Cardiac septum (tissue), 1 donor: ENCODE data around the gene ERN1. TPM values are rescaled to one million over a fixed set of nuclear protein-coding genes. Genes with fewer than 3 reads are reported as not detected.
A peak's percentile ranks its signal among the peaks of the same experiment; 100 is the strongest.

Experiments used
- DNase-seq: peaks from one replicate; pipeline ENCODE4 v3.0.0-alpha.2; 2020; ENCODE audit warnings: low spot score
- intact Hi-C: fragments of 100-400 bp; cut with DNase I; formaldehyde crosslinking; loops from one replicate; pipeline ENCODE4 v1.14.0; 2022
- total RNA-seq: library from RNA; stranded (reverse); fragmentation: NEBNext Ultra II Directional; extraction: Animal tissue kit (Norgen Biotek cat#: 25700); gene quantifications from one replicate; pipeline ENCODE4 v1.2.1, GENCODE V29; 2021
- donor health status: DM: no; HTN: no; CAD: no.

The ERN1 gene
- total RNA-seq, 1 donor from 2014 or later = 6.9 TPM

- DNase-seq = no peak
- intact Hi-C loops = no loop called here
Measured at GRCh38 chr17:64073771-64074703, 55.9 kb downstream of the ERN1 start.

- intact Hi-C loops = no loop called here
- DNase-seq = no peak
Measured at GRCh38 chr17:64071111-64071510, 58.8 kb downstream of the ERN1 start.

- DNase-seq = no peak
- intact Hi-C loops = no loop called here
Measured at GRCh38 chr17:64070213-64070612, 59.7 kb downstream of the ERN1 start.

- intact Hi-C loops = loop anchor here (10.0 kb wide), 1 partner anchor 66 kb away; the partner anchor contains the start of gene ERN1
- no peak for DNase-seq
Measured at GRCh38 chr17:64069143-64069542, 60.8 kb downstream of the ERN1 start.

- intact Hi-C loops = loop anchor here (10.0 kb wide), 1 partner anchor 67 kb away; the partner anchor contains the start of gene ERN1
- DNase-seq = no peak
Measured at GRCh38 chr17:64067657-64068056, 62.3 kb downstream of the ERN1 start.

GRCh38 chr17:64066716-64067115 is 63.2 kb downstream of the ERN1 start:
- intact Hi-C loops = loop anchor here (10.0 kb wide), 1 partner anchor 68 kb away; the partner anchor contains the start of gene ERN1

GRCh38 chr17:64065161-64065560 is 64.8 kb downstream of the ERN1 start:
- DNase-seq = no peak
- intact Hi-C loops = loop anchor here (10.0 kb wide), 1 partner anchor 70 kb away; the partner anchor contains the start of gene ERN1

More at GRCh38 chr17:64066716-64067115, 63.2 kb downstream of the ERN1 start:
- DNase-seq = no peak

GRCh38 chr17:64064331-64064730 is 65.6 kb downstream of the ERN1 start:
- no peak for DNase-seq
- intact Hi-C loops = loop anchor here (10.0 kb wide), 1 partner anchor 70 kb away; the partner anchor contains the start of gene ERN1

- DNase-seq = peak; percentile 85
- intact Hi-C loops = loop anchor here (10.0 kb wide), 1 partner anchor 71 kb away; the partner anchor contains the start of gene ERN1
Measured at GRCh38 chr17:64063766-64064224, 66.1 kb downstream of the ERN1 start.

GRCh38 chr17:64063088-64063487 is 66.9 kb downstream of the ERN1 start:
- no peak for DNase-seq
- intact Hi-C loops = loop anchor here (10.0 kb wide), 1 partner anchor 72 kb away; the partner anchor contains the start of gene ERN1

GRCh38 chr17:64061178-64061898 is 68.6 kb downstream of the ERN1 start:
- intact Hi-C loops = loop anchor here (10.0 kb wide), 1 partner anchor 73 kb away; the partner anchor contains the start of gene ERN1
- DNase-seq = no peak

- intact Hi-C loops = loop anchor here (10.0 kb wide), 1 partner anchor 74 kb away; the partner anchor contains the start of gene ERN1
- DNase-seq = no peak
Measured at GRCh38 chr17:64060331-64060730, 69.6 kb downstream of the ERN1 start.

GRCh38 chr17:64059756-64060155 is 70.2 kb downstream of the ERN1 start:
- intact Hi-C loops = loop anchor here (10.0 kb wide), 1 partner anchor 75 kb away; the partner anchor contains the start of gene ERN1
- no peak for DNase-seq

- intact Hi-C loops = no loop called here
- DNase-seq = no peak
Measured at GRCh38 chr17:64058621-64059020, 71.3 kb downstream of the ERN1 start.

- no peak for DNase-seq
- intact Hi-C loops = no loop called here
Measured at GRCh38 chr17:64057701-64058263, 72.2 kb downstream of the ERN1 start.

- intact Hi-C loops = no loop called here
- no peak for DNase-seq
Measured at GRCh38 chr17:64056269-64057005, 73.5 kb downstream of the ERN1 start.

- intact Hi-C loops = no loop called here
- no peak for DNase-seq
Measured at GRCh38 chr17:64055183-64056142, 74.5 kb downstream of the ERN1 start.

- no peak for DNase-seq
- intact Hi-C loops = no loop called here
Measured at GRCh38 chr17:64054304-64054703, 75.6 kb downstream of the ERN1 start.
